ENCODE results near the gene TANC1.

The TANC1 gene

DNA sequence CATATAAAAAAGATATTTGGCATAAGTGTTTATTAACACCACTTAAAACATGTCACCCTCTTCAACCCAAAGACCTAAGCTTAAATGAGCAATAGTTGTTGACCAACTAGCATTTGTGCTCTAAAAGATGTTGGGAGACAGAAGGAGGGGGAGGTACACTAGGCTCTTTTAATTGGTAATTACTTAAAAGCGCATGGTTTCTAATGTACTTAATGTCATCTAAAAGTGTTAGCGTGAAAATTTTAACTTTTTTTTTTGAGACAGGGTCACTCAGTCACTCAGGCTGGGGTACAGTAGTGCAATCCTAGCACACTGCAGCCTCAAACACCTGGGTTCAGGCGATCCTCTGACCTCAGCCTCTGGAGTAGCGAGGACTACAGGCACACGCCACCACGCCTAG, 312.6 kb downstream of the TANC1 start:
- Histone ChIP-seq H3K4me3 (ENCODE audit: low read length) (no peak overlapping the region), H3K9me3 (ENCODE audit: insufficient read depth, low read depth, low read length) (no peaks in the 10 kb centered on the region), H3K27ac (ENCODE audit: low read length) (no peak overlapping the region), H3K9ac (ENCODE audit: low read depth, low read length) (no peak overlapping the region), H3K36me3 (ENCODE audit: insufficient read depth, low read depth, low read length) (peaks cover 4% of the 10 kb centered on the region; the same call in 1 of the 2 replicates), H3K27me3 (ENCODE audit: insufficient read depth, low read length) (no peaks in the 10 kb centered on the region), H3K4me1 (ENCODE audit: insufficient read depth, low read length) (no peaks in the 10 kb centered on the region)

Data from iPS-20b (cell line).